ENCODE data around the gene TMEM132D.
"Not testable (repeated sequence)": the region's sequence is repeated elsewhere in the genome, so short reads cannot be mapped to it uniquely, and the experiment has no call there.

DNA sequence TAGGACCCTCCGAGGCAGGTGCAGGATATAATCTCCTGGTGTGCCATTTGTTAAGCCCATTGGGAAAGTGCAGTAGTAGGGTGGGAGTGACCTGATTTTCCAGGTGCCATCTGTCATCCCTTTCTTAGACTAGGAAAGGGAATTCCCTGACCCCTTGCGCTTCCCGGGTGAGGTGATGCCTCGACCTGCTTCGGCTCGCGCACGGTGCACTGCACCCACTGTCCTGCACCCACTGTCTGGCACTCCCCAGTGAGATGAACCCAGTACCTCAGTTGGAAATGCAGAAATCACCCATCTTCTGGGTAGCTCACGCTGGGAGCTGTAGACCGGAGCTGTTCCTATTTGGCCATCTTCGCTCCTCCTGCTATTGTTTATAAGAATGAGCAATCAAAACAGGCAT, 860.5 kb downstream of the TMEM132D start:
- TF ChIP-seq, protein P1, sequence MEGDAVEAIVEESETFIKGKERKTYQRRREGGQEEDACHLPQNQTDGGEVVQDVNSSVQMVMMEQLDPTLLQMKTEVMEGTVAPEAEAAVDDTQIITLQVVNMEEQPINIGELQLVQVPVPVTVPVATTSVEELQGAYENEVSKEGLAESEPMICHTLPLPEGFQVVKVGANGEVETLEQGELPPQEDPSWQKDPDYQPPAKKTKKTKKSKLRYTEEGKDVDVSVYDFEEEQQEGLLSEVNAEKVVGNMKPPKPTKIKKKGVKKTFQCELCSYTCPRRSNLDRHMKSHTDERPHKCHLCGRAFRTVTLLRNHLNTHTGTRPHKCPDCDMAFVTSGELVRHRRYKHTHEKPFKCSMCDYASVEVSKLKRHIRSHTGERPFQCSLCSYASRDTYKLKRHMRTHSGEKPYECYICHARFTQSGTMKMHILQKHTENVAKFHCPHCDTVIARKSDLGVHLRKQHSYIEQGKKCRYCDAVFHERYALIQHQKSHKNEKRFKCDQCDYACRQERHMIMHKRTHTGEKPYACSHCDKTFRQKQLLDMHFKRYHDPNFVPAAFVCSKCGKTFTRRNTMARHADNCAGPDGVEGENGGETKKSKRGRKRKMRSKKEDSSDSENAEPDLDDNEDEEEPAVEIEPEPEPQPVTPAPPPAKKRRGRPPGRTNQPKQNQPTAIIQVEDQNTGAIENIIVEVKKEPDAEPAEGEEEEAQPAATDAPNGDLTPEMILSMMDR (conservative IDR thresholded peaks at IDR 0.05; ENCODE audit: low read depth, low read length): not testable (repeated sequence)
- not testable (repeated sequence) for TF ChIP-seq EZH2 (IDR thresholded peaks at IDR 0.05; ENCODE audit: borderline replicate concordance, low read depth, low read length, poor library complexity, severe bottlenecking)
